Measurements from ENCODE around the gene NRAS. TPM values are rescaled to one million over a fixed set of nuclear protein-coding genes. Genes with fewer than 3 reads are reported as not detected.
A peak's percentile ranks its signal among the peaks of the same experiment; 100 is the strongest.
"Not testable (repeated sequence)": the region's sequence is repeated elsewhere in the genome, so short reads cannot be mapped to it uniquely, and the experiment has no call there.

Gene NRAS
- total RNA-seq: 60.7 and 61.4 TPM in 2 replicates

GRCh38 chr1:114716304-114717170 lies at the start of gene NRAS:
NRAS (minus strand) TSS chr1:114716771; CDS start chr1:114716160, 611 bp downstream.
- peak within 1 kb of the TSS; percentile 93 for H3K27ac Mint-ChIP-seq
- peaks cover 20% of the 10 kb centered on the region for H3K4me1 Mint-ChIP-seq
- H3K9me3 Mint-ChIP-seq: no peaks in the 10 kb centered on the region
- intact Hi-C loops (cut with micrococcal nuclease): loop anchor here (1.0 to 2.0 kb wide), 5 partner anchors 41 to 206 kb away; partner anchors contain the start of genes BCAS2, CSDE1, DENND2C and SIKE1
- H3K27me3 Mint-ChIP-seq: no peaks in the 10 kb centered on the region
- peaks cover 72% of the 10 kb centered on the region for H3K36me3 Mint-ChIP-seq (ENCODE audit: low read depth)
- peak within 1 kb of the TSS; percentile 95 for H3K4me3 Mint-ChIP-seq
- peak; percentile 99 for DNase-seq

GRCh38 chr1:114764689-114765088 lies 48.1 kb upstream of the NRAS start:
- Mint-ChIP-seq H3K9me3 (peaks cover 5% of the 10 kb centered on the region), H3K27me3 (no peaks in the 10 kb centered on the region), H3K4me1 (no peaks in the 10 kb centered on the region), H3K36me3 (ENCODE audit: low read depth) (peaks cover 7% of the 10 kb centered on the region), H3K4me3 (no peak overlapping the region), H3K27ac (no peak overlapping the region)
- intact Hi-C loops (cut with micrococcal nuclease): no loop called here
- DNase-seq: no peak

- H3K4me1 Mint-ChIP-seq: peaks cover 44% of the 10 kb centered on the region
Observed at GRCh38 chr1:114758256-114758832, 41.8 kb upstream of the NRAS start.

GRCh38 chr1:114757455-114758255 lies 41.1 kb upstream of the NRAS start, which contains the start of gene CSDE1:
CSDE1 (minus strand) TSS chr1:114757984; CDS start chr1:114739890, 18,094 bp downstream.
- peaks cover 9% of the 10 kb centered on the region for H3K9me3 Mint-ChIP-seq
- intact Hi-C loops (cut with micrococcal nuclease): loop anchor here (1.0 to 10.0 kb wide), 10 partner anchors 23 to 1800 kb away; partner anchors contain the start of genes BCAS2, NRAS, RSBN1 and SIKE1
- peaks cover 26% of the 10 kb centered on the region for H3K36me3 Mint-ChIP-seq (ENCODE audit: low read depth)
- peaks cover 45% of the 10 kb centered on the region for H3K4me1 Mint-ChIP-seq
- peaks cover 2% of the 10 kb centered on the region for H3K27me3 Mint-ChIP-seq
- peak; percentile 99 for DNase-seq
- H3K4me3 Mint-ChIP-seq: peak within 1 kb of the TSS; percentile 99
- peak within 1 kb of the TSS; percentile 100 for H3K27ac Mint-ChIP-seq

More at GRCh38 chr1:114758256-114758832, 41.8 kb upstream of the NRAS start:
- no peak for DNase-seq
- peaks cover 13% of the 10 kb centered on the region for H3K9me3 Mint-ChIP-seq
- peaks cover 2% of the 10 kb centered on the region for H3K27me3 Mint-ChIP-seq
- intact Hi-C loops (cut with micrococcal nuclease): loop anchor here (5.0 to 10.0 kb wide), 5 partner anchors 291 to 1801 kb away; partner anchors contain the start of genes SLC16A1 and VANGL1
- H3K27ac Mint-ChIP-seq: peak overlapping the region; percentile 100
- peaks cover 26% of the 10 kb centered on the region for H3K36me3 Mint-ChIP-seq (ENCODE audit: low read depth)
- H3K4me3 Mint-ChIP-seq: peak overlapping the region; percentile 99

- H3K4me1 Mint-ChIP-seq: peaks cover 51% of the 10 kb centered on the region
- H3K27ac Mint-ChIP-seq: peak overlapping the region; percentile 100
- DNase-seq: no peak
- peak overlapping the region; percentile 99 for H3K4me3 Mint-ChIP-seq
- peaks cover 9% of the 10 kb centered on the region for H3K9me3 Mint-ChIP-seq
- peaks cover 2% of the 10 kb centered on the region for H3K27me3 Mint-ChIP-seq
- H3K36me3 Mint-ChIP-seq (ENCODE audit: low read depth): peaks cover 28% of the 10 kb centered on the region
- intact Hi-C loops (cut with micrococcal nuclease): loop anchor here (1.0 to 10.0 kb wide), 12 partner anchors 12 to 1800 kb away; partner anchors contain the start of genes BCAS2, NRAS, RSBN1 and SIKE1
Observed at GRCh38 chr1:114756949-114757454, 40.4 kb upstream of the NRAS start.

GRCh38 chr1:114756009-114756892 lies 39.7 kb upstream of the NRAS start:
- peaks cover 59% of the 10 kb centered on the region for H3K4me1 Mint-ChIP-seq
- peaks cover 9% of the 10 kb centered on the region for H3K9me3 Mint-ChIP-seq
- H3K27me3 Mint-ChIP-seq: peaks cover 2% of the 10 kb centered on the region
- H3K36me3 Mint-ChIP-seq (ENCODE audit: low read depth): peaks cover 30% of the 10 kb centered on the region
- H3K27ac Mint-ChIP-seq: peak overlapping the region; percentile 100
- peak overlapping the region; percentile 99 for H3K4me3 Mint-ChIP-seq
- peak; percentile 67 for DNase-seq
- intact Hi-C loops (cut with micrococcal nuclease): loop anchor here (1.0 to 10.0 kb wide), 8 partner anchors 11 to 1799 kb away; partner anchors contain the start of genes RSBN1, SLC16A1 and VANGL1

GRCh38 chr1:114755006-114755931 lies 38.7 kb upstream of the NRAS start:
- Mint-ChIP-seq H3K4me3 (peak overlapping the region; percentile 99), H3K27ac (peak overlapping the region; percentile 100), H3K9me3 (peaks cover 9% of the 10 kb centered on the region), H3K27me3 (peaks cover 2% of the 10 kb centered on the region), H3K4me1 (peaks cover 66% of the 10 kb centered on the region), H3K36me3 (ENCODE audit: low read depth) (peaks cover 34% of the 10 kb centered on the region)
- intact Hi-C loops (cut with micrococcal nuclease): loop anchor here (2.0 to 10.0 kb wide), 6 partner anchors 14 to 1798 kb away; partner anchors contain the start of genes SLC16A1 and VANGL1
- DNase-seq: no peak

GRCh38 chr1:114753702-114754101 lies 37.1 kb upstream of the NRAS start:
- peaks cover 73% of the 10 kb centered on the region for H3K4me1 Mint-ChIP-seq
- H3K9me3 Mint-ChIP-seq, H3K27me3 Mint-ChIP-seq, H3K27ac Mint-ChIP-seq, DNase-seq: not testable (repeated sequence)
- intact Hi-C loops (cut with micrococcal nuclease): loop anchor here (2.0 to 10.0 kb wide), 4 partner anchors 13 to 891 kb away; partner anchors contain the start of gene VANGL1
- peak overlapping the region; percentile 99 for H3K4me3 Mint-ChIP-seq
- H3K36me3 Mint-ChIP-seq (ENCODE audit: low read depth): peaks cover 46% of the 10 kb centered on the region

GRCh38 chr1:114753143-114753542 lies 36.6 kb upstream of the NRAS start:
- Mint-ChIP-seq H3K9me3 (no peaks in the 10 kb centered on the region), H3K27me3 (peaks cover 2% of the 10 kb centered on the region), H3K4me3 (no peak overlapping the region), H3K36me3 (ENCODE audit: low read depth) (peaks cover 52% of the 10 kb centered on the region), H3K4me1 (peaks cover 72% of the 10 kb centered on the region), H3K27ac (no peak overlapping the region)
- intact Hi-C loops (cut with micrococcal nuclease): loop anchor here (10.0 kb wide), 3 partner anchors 342 to 892 kb away; partner anchors contain the start of gene VANGL1
- DNase-seq: no peak

- Mint-ChIP-seq H3K27me3 (no peaks in the 10 kb centered on the region), H3K4me1 (peaks cover 71% of the 10 kb centered on the region), H3K9me3 (no peaks in the 10 kb centered on the region), H3K4me3 (no peak overlapping the region), H3K36me3 (ENCODE audit: low read depth) (peaks cover 47% of the 10 kb centered on the region), H3K27ac (no peak overlapping the region)
- intact Hi-C loops (cut with micrococcal nuclease): loop anchor here (10.0 kb wide), 3 partner anchors 344 to 894 kb away; partner anchors contain the start of gene VANGL1
- DNase-seq: no peak
Observed at GRCh38 chr1:114750780-114751179, 34.2 kb upstream of the NRAS start.

GRCh38 chr1:114749835-114750234 lies 33.3 kb upstream of the NRAS start:
- H3K36me3 Mint-ChIP-seq (ENCODE audit: low read depth): peaks cover 51% of the 10 kb centered on the region
- no peak overlapping the region for H3K27ac Mint-ChIP-seq
- no peaks in the 10 kb centered on the region for H3K27me3 Mint-ChIP-seq
- H3K4me3 Mint-ChIP-seq: no peak overlapping the region
- no peaks in the 10 kb centered on the region for H3K9me3 Mint-ChIP-seq
- H3K4me1 Mint-ChIP-seq: peaks cover 66% of the 10 kb centered on the region
- DNase-seq: no peak
- intact Hi-C loops (cut with micrococcal nuclease): loop anchor here (10.0 kb wide), 3 partner anchors 345 to 895 kb away; partner anchors contain the start of gene VANGL1
